ENCODE results near the gene FOXL1. TPM values are rescaled to one million over a fixed set of nuclear protein-coding genes. Genes with fewer than 3 reads are reported as not detected.

Gene FOXL1
- total RNA-seq, 1 experiment from 2014 or later = 0.13 TPM

GRCh38 chr16:86572606-86573005, 5.7 kb upstream of the FOXL1 start:
- no peak overlapping the region for H3K4me3 ChIP-seq (ENCODE audit: low read depth, low read length, poor library complexity, severe bottlenecking)
- POLR2A ChIA-PET (ENCODE audit: low non-redundant PET) = no interaction called here
- BruUV-seq (replicated peaks) = no TSS peak

GRCh38 chr16:86573215-86573614, 5.1 kb upstream of the FOXL1 start:
- BruUV-seq (replicated peaks) = no TSS peak
- peaks cover 30% of the 10 kb centered on the region for H3K27me3 ChIP-seq (replicated peaks; ENCODE audit: insufficient read depth, low read depth, low read length, poor library complexity)

More at GRCh38 chr16:86572606-86573005, 5.7 kb upstream of the FOXL1 start:
- TF ChIP-seq CTCF (conservative IDR thresholded peaks at IDR 0.05; ENCODE audit: low read depth, low read length) (no peak), EZH2 (IDR thresholded peaks at IDR 0.05; ENCODE audit: borderline replicate concordance, low read depth, low read length, poor library complexity, severe bottlenecking) (no peak)
- CTCF ChIA-PET = no interaction called here
- H3K36me3 ChIP-seq (ENCODE audit: insufficient read depth, low read length, poor library complexity, severe bottlenecking) = no peaks in the 10 kb centered on the region
- no peak for DNase-seq (ENCODE audit: low spot score)
- H3K27me3 ChIP-seq (replicated peaks; ENCODE audit: insufficient read depth, low read depth, low read length, poor library complexity) = peaks cover 36% of the 10 kb centered on the region
- H3K27ac ChIP-seq (ENCODE audit: low read depth, low read length, poor library complexity, severe bottlenecking) = no peak overlapping the region
- no peaks in the 10 kb centered on the region for H3K9me3 ChIP-seq (ENCODE audit: low read depth, low read length, poor library complexity, severe bottlenecking)
- peaks cover 17% of the 10 kb centered on the region for H3K4me1 ChIP-seq (ENCODE audit: insufficient read depth, low read length, poor library complexity, severe bottlenecking)
- intact Hi-C loops (cut with micrococcal nuclease; ENCODE audit: unreplicated experiment) = loop anchor here (10.0 kb wide), 1 partner anchor 302 kb away; no protein-coding TSS in a partner anchor

GRCh38 chr16:86573646-86574508, 4.5 kb upstream of the FOXL1 start:
- POLR2A ChIA-PET (ENCODE audit: low non-redundant PET) = no interaction called here
- intact Hi-C loops (cut with micrococcal nuclease; ENCODE audit: unreplicated experiment) = loop anchor here (10.0 kb wide), 1 partner anchor 301 kb away; no protein-coding TSS in a partner anchor

More at GRCh38 chr16:86573215-86573614, 5.1 kb upstream of the FOXL1 start:
- no peak overlapping the region for H3K27ac ChIP-seq (ENCODE audit: low read depth, low read length, poor library complexity, severe bottlenecking)
- intact Hi-C loops (cut with micrococcal nuclease; ENCODE audit: unreplicated experiment) = loop anchor here (10.0 kb wide), 1 partner anchor 302 kb away; no protein-coding TSS in a partner anchor
- TF ChIP-seq EZH2 (IDR thresholded peaks at IDR 0.05; ENCODE audit: borderline replicate concordance, low read depth, low read length, poor library complexity, severe bottlenecking) (no peak), CTCF (conservative IDR thresholded peaks at IDR 0.05; ENCODE audit: low read depth, low read length) (no peak)
- H3K9me3 ChIP-seq (ENCODE audit: low read depth, low read length, poor library complexity, severe bottlenecking) = no peaks in the 10 kb centered on the region
- CTCF ChIA-PET = no interaction called here
- POLR2A ChIA-PET (ENCODE audit: low non-redundant PET) = no interaction called here
- H3K4me3 ChIP-seq (ENCODE audit: low read depth, low read length, poor library complexity, severe bottlenecking) = no peak overlapping the region
- no peak for DNase-seq (ENCODE audit: low spot score)
- H3K4me1 ChIP-seq (ENCODE audit: insufficient read depth, low read length, poor library complexity, severe bottlenecking) = peaks cover 17% of the 10 kb centered on the region
- H3K36me3 ChIP-seq (ENCODE audit: insufficient read depth, low read length, poor library complexity, severe bottlenecking) = no peaks in the 10 kb centered on the region

More at GRCh38 chr16:86573646-86574508, 4.5 kb upstream of the FOXL1 start:
- BruUV-seq (replicated peaks) = no TSS peak
- TF ChIP-seq EZH2 (IDR thresholded peaks at IDR 0.05; ENCODE audit: borderline replicate concordance, low read depth, low read length, poor library complexity, severe bottlenecking) = no peak
- no peak for TF ChIP-seq CTCF (conservative IDR thresholded peaks at IDR 0.05; ENCODE audit: low read depth, low read length)
- H3K27me3 ChIP-seq (replicated peaks; ENCODE audit: insufficient read depth, low read depth, low read length, poor library complexity) = peaks cover 23% of the 10 kb centered on the region
- no peak overlapping the region for H3K4me3 ChIP-seq (ENCODE audit: low read depth, low read length, poor library complexity, severe bottlenecking)
- H3K27ac ChIP-seq (ENCODE audit: low read depth, low read length, poor library complexity, severe bottlenecking) = no peak overlapping the region
- H3K4me1 ChIP-seq (ENCODE audit: insufficient read depth, low read length, poor library complexity, severe bottlenecking) = peaks cover 17% of the 10 kb centered on the region
- H3K9me3 ChIP-seq (ENCODE audit: low read depth, low read length, poor library complexity, severe bottlenecking) = no peaks in the 10 kb centered on the region
- DNase-seq (ENCODE audit: low spot score) = no peak
- CTCF ChIA-PET = no interaction called here
- H3K36me3 ChIP-seq (ENCODE audit: insufficient read depth, low read length, poor library complexity, severe bottlenecking) = no peaks in the 10 kb centered on the region
